Ascending aorta (tissue), 2 donors: ENCODE results near the gene EIF1. TPM values are rescaled to one million over a fixed set of nuclear protein-coding genes. Genes with fewer than 3 reads are reported as not detected.

Experiments
- DNase-seq, 2 donors: peaks; one replicate each; pipeline ENCODE4 v3.0.0-alpha.2; 2019; ENCODE audit warnings: low spot score in 2 of 2
- H3K27ac ChIP-seq, 2 donors: fragments of 200-600 bp; sonication (generic); one replicate each; pipeline ENCODE4 v1.5.1; 2016 to 2017; ENCODE audit warnings: mild to moderate bottlenecking in 1 of 2
- H3K27me3 ChIP-seq: fragments of 200-600 bp; sonication (generic); one replicate; pipeline ENCODE4 v1.5.1; 2017
- H3K36me3 ChIP-seq, 2 donors: fragments of 200-600 bp; sonication (generic); one replicate each; pipeline ENCODE4 v1.5.1; 2016
- H3K4me1 ChIP-seq, 2 donors: fragments of 200-600 bp; sonication (generic); one replicate each; pipeline ENCODE4 v1.5.1; 2016 to 2017; ENCODE audit warnings: mild to moderate bottlenecking in 1 of 2
- H3K4me3 ChIP-seq, 2 donors: fragments of 200-600 bp; sonication (generic); one replicate each; pipeline ENCODE4 v1.5.1; 2016 to 2017; ENCODE audit warnings: mild to moderate bottlenecking in 1 of 2
- H3K9me3 ChIP-seq, 2 donors: fragments of 200-600 bp; sonication (generic); one replicate each; pipeline ENCODE4 v1.5.1; 2016
- intact Hi-C: fragments of 100-400 bp; cut with DNase I; formaldehyde crosslinking; loops from one replicate; pipeline ENCODE4 v1.15.1; 2023
- total RNA-seq: library from RNA; depleted of rRNA; stranded (reverse); fragments of >200 nt; gene quantifications from one replicate; pipeline ENCODE4 v1.1.0, GENCODE V29; 2016
- TF ChIP-seq, protein P1 (sequence below), 3 experiments: fragments of 200-600 bp in 2 of 3; fragments of 450-650 bp in 1 of 3; sonication (generic) in 2 of 3; IDR thresholded peaks; one replicate each; pipeline ENCODE4 v1.5.1; 2016 to 2019; ENCODE audit warnings: antibody characterized with exemption in 3 of 3, mild to moderate bottlenecking in 1 of 3, moderate library complexity in 1 of 3

The EIF1 gene
- total RNA-seq, 1 donor from 2014 or later, result 102 TPM

DNA sequence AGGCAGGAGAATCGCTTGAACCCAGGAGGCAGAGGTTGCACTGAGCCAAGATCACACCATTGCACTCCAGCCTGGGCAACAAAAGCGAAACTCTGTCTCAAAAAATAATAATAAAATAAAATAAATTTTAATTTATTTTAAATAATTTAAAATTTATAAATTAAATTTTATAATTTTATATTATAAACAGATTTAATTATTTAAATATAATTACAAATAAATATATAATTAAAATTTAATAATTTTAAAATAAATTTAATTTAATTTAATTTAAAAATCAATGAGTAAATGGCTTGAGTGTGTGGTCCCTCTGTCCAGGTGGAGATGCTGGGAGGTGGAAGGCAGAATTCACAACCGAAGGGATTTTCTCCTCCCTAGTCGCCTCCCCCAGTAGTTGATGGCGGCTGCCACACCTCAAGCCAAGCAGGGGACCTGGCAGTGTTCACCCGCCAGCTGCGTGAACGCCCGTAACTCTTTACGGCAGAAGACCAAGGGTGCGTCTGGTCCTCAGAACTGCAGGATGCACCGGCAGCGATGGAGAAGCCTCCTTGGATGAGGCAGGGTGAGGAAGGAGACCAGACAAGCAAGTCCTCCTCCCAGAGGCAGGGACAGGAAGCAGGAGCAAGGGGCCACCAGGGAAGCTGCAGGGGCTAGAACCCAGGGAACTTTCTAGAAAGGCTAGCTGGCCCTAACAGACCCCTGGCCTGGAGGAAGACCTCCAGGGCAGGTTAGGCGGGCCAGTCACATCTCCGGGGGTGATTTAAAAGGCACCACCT, 41.5 kb upstream of the EIF1 start:
- peaks cover 7 to 21% of the 10 kb centered on the region in 2 donors for H3K4me1 ChIP-seq
- H3K27ac ChIP-seq, result no peak overlapping the region
- no peak overlapping the region for H3K4me3 ChIP-seq
- TF ChIP-seq, protein P1, sequence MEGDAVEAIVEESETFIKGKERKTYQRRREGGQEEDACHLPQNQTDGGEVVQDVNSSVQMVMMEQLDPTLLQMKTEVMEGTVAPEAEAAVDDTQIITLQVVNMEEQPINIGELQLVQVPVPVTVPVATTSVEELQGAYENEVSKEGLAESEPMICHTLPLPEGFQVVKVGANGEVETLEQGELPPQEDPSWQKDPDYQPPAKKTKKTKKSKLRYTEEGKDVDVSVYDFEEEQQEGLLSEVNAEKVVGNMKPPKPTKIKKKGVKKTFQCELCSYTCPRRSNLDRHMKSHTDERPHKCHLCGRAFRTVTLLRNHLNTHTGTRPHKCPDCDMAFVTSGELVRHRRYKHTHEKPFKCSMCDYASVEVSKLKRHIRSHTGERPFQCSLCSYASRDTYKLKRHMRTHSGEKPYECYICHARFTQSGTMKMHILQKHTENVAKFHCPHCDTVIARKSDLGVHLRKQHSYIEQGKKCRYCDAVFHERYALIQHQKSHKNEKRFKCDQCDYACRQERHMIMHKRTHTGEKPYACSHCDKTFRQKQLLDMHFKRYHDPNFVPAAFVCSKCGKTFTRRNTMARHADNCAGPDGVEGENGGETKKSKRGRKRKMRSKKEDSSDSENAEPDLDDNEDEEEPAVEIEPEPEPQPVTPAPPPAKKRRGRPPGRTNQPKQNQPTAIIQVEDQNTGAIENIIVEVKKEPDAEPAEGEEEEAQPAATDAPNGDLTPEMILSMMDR (IDR thresholded peaks at IDR 0.05), result no peak
- H3K9me3 ChIP-seq, result no peaks in the 10 kb centered on the region
- intact Hi-C loops, result loop anchor here (5.0 kb wide), 2 partner anchors 790 to 845 kb away; no protein-coding TSS in a partner anchor
- no peak for DNase-seq
- no peaks in the 10 kb centered on the region for H3K27me3 ChIP-seq
- H3K36me3 ChIP-seq, result no peaks in the 10 kb centered on the region

DNA sequence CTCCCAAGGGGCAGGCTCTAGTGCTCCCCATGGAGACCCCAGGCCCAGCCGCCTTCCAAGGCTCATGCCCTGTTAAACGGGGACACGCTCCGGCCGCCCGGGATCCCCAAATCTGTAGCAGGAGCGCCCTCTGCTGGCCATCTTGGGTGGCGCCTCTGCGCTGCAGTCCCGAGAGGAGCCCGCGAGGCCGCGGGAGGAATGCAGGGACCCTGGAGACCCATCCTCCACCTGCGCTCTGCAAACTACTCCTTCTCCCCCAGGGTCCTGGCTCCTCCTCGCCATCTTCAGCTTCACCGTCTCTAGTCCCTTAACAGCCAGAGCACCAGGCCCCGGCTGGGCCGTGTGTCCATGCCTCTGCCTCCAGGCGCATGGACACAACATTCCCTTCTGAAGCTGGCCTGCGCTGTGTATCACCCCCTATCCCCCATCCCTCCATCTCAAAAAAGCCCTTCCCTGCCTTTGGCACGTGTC, 40.7 kb upstream of the EIF1 start:
- TF ChIP-seq, protein P1 (IDR thresholded peaks at IDR 0.05), result peak; percentile 96 to 97 (median 97)
- H3K4me1 ChIP-seq, result peaks cover 7 to 21% of the 10 kb centered on the region in 2 donors
- no peaks in the 10 kb centered on the region for H3K27me3 ChIP-seq
- intact Hi-C loops, result loop anchor here (1.0 to 5.0 kb wide), 7 partner anchors 14 to 846 kb away; no protein-coding TSS in a partner anchor
- H3K36me3 ChIP-seq, result no peaks in the 10 kb centered on the region
- H3K9me3 ChIP-seq, result no peaks in the 10 kb centered on the region
- DNase-seq, result peak; percentile 59 to 95
- H3K4me3 ChIP-seq, result peak overlapping the region; percentile 31 to 56
- H3K27ac ChIP-seq, result peak overlapping the region; percentile 35 to 51

GRCh38 chr17:41648411-41649195, 40.1 kb upstream of the EIF1 start:
- peak overlapping the region; percentile 31 to 56 for H3K4me3 ChIP-seq
- H3K27ac ChIP-seq, result peak overlapping the region; percentile 35 to 51
- intact Hi-C loops, result loop anchor here (1.0 to 5.0 kb wide), 7 partner anchors 14 to 846 kb away; no protein-coding TSS in a partner anchor

GRCh38 chr17:41649923-41650519, 38.7 kb upstream of the EIF1 start:
- H3K36me3 ChIP-seq, result no peaks in the 10 kb centered on the region
- H3K4me1 ChIP-seq, result peaks cover 7 to 21% of the 10 kb centered on the region in 2 donors
- H3K27ac ChIP-seq, result no peak overlapping the region
- H3K4me3 ChIP-seq, result no peak overlapping the region
- intact Hi-C loops, result loop anchor here (5.0 kb wide), 2 partner anchors 793 to 848 kb away; no protein-coding TSS in a partner anchor
- H3K9me3 ChIP-seq, result no peaks in the 10 kb centered on the region
- TF ChIP-seq, protein P1 (IDR thresholded peaks at IDR 0.05), result no peak
- H3K27me3 ChIP-seq, result no peaks in the 10 kb centered on the region
- DNase-seq, result no peak

More at GRCh38 chr17:41648411-41649195, 40.1 kb upstream of the EIF1 start:
- Histone ChIP-seq H3K27me3 (no peaks in the 10 kb centered on the region), H3K9me3 (no peaks in the 10 kb centered on the region), H3K36me3 (no peaks in the 10 kb centered on the region), H3K4me1 (peaks cover 7 to 21% of the 10 kb centered on the region in 2 donors)
- TF ChIP-seq, protein P1 (IDR thresholded peaks at IDR 0.05), result peak; percentile 88 to 96 (median 95)
- peak in 1 of 2 donors; percentile 92 for DNase-seq
